ENCODE measurements around the gene GTPBP2. TPM values are rescaled to one million over a fixed set of nuclear protein-coding genes. Genes with fewer than 3 reads are reported as not detected.

GTPBP2 gene
- total and polyA plus RNA-seq, 4 donors = 26.2 to 62.9 (median 43.9) TPM

DNA sequence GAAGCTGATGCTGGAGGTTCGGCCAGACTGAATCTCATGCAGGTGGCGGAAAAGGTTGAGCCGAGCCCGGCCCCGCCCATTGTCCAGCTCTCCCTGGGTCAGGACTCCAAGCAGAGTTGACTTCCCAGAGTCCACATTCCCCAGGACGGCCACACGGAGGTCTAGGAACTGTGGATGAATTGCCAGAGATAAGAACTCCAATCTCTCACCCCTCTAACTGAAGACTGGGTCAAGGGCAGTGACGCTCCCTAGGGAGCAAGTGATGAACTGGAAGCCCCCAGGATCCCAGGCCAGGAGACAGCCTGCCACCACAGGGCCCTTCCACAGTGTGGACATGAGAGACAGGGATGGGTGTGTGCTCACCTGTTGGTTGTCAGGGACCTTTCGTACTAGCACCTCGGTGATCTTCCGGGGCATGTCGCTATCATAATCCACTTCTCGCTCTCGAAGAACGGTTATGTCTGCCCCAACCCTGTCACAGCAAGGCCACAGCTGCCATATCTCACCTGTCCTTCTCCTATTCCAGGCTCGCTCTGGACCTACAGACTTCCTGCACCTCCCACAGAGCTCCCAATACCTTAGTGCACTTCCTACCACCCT lies 3.6 kb downstream of the GTPBP2 start:
- no peak overlapping the region for H3K4me3 ChIP-seq (ENCODE audit: low read depth, low read length)
- peaks cover 59% of the 10 kb centered on the region for H3K36me3 ChIP-seq (ENCODE audit: control insufficient read depth, insufficient read depth, low read length)
- H3K27ac ChIP-seq (ENCODE audit: low read depth, low read length) = no peak overlapping the region
- no peaks in the 10 kb centered on the region for H3K27me3 ChIP-seq (ENCODE audit: control insufficient read depth, insufficient read depth, low read length)
- 98% methylated on average over 16 of the region's 16 CpGs for WGBS (ENCODE audit: insufficient coverage)
- H3K9me3 ChIP-seq (ENCODE audit: control insufficient read depth, insufficient read depth, low read length) = no peaks in the 10 kb centered on the region
- DNase-seq (ENCODE audit: low read depth in 4 of 6, low spot score in 6 of 6) = no peak
- H3K4me1 ChIP-seq (ENCODE audit: control insufficient read depth, insufficient read depth, low read length) = peaks cover 26% of the 10 kb centered on the region

DNA sequence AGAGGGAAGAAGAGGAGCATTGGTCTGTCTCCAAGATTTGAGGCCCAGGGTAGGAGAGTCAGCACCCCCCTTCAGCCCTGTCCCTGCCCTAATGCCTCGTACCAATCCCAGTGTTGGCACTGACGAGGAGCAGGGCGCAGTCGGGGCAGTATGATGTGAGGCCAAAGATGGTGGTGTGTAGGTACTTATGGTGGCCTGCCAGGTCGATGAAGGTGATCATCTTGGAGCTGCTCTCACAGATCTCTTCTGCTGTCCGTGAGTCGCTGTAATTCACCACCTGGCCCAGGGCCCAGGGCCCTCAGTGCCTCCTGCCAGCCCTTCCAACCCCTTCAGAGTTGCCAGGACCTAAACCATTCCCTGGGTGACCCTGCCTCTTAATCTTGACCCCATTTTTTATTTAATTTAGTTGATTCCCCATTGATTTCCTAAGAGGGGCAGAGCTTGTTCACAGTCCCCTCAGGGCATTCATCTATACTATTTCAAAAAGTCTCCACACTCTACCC lies 4.2 kb downstream of the GTPBP2 start:
- Histone ChIP-seq H3K36me3 (ENCODE audit: control insufficient read depth, insufficient read depth, low read length) (peaks cover 59% of the 10 kb centered on the region), H3K27ac (ENCODE audit: low read depth, low read length) (no peak overlapping the region), H3K4me1 (ENCODE audit: control insufficient read depth, insufficient read depth, low read length) (peaks cover 20% of the 10 kb centered on the region), H3K4me3 (ENCODE audit: low read depth, low read length) (no peak overlapping the region), H3K9me3 (ENCODE audit: control insufficient read depth, insufficient read depth, low read length) (no peaks in the 10 kb centered on the region), H3K27me3 (ENCODE audit: control insufficient read depth, insufficient read depth, low read length) (no peaks in the 10 kb centered on the region)
- 95% methylated on average over 5 of the region's 7 CpGs for WGBS (ENCODE audit: insufficient coverage)
- DNase-seq (ENCODE audit: low read depth in 4 of 6, low spot score in 6 of 6) = no peak

DNA sequence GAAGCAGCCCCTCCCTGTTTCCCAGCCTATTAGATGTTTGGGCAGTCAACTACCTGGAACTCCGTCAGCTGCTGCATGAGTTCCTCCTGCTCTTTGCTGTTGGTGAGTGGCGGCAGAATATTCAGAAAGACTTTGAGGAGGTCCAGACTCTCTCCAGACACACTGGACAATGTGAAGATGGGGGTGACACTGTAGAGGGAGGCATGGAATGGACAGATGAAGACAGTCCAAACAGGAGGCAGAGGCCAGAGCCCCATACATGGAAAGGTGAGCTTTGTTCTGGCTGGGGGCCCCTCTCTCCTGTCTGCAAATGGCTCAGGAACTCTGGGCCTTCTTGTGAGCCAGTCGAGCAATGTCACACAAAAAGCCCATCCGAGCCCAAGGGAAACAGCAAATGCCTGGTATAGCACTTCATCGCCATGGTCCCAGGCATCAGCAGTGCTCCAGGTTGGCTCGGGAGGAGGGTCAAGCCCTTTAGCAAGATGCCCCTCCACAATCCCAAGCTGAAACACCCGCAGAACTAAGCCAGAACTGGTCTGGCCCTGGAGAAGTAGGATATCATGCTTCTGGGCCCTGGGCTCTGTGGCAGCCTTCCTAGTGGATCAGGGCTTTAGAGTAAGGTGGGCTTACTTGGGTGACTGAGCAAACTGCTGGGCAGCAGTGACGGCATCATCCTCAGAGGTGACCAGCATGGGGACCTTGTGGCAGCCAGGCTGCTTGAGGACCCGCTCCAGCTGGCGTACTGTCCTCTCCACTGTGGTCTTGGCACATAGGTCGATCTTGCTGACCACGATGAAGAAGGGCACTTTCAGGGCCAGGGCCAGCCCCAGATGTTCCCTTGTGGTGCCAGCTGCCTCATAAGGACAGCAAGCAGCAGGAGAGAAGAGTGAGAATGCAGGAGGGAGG lies 4.9 kb downstream of the GTPBP2 start:
- H3K27ac ChIP-seq (ENCODE audit: low read depth, low read length) = no peak overlapping the region
- no peak for DNase-seq (ENCODE audit: low read depth in 4 of 6, low spot score in 6 of 6)
- H3K27me3 ChIP-seq (ENCODE audit: control insufficient read depth, insufficient read depth, low read length) = no peaks in the 10 kb centered on the region
- H3K4me3 ChIP-seq (ENCODE audit: low read depth, low read length) = no peak overlapping the region
- peaks cover 59% of the 10 kb centered on the region for H3K36me3 ChIP-seq (ENCODE audit: control insufficient read depth, insufficient read depth, low read length)
- no peaks in the 10 kb centered on the region for H3K9me3 ChIP-seq (ENCODE audit: control insufficient read depth, insufficient read depth, low read length)
- WGBS (ENCODE audit: insufficient coverage) = 88% methylated on average over 11 of the region's 12 CpGs
- H3K4me1 ChIP-seq (ENCODE audit: control insufficient read depth, insufficient read depth, low read length) = peaks cover 15% of the 10 kb centered on the region

DNA sequence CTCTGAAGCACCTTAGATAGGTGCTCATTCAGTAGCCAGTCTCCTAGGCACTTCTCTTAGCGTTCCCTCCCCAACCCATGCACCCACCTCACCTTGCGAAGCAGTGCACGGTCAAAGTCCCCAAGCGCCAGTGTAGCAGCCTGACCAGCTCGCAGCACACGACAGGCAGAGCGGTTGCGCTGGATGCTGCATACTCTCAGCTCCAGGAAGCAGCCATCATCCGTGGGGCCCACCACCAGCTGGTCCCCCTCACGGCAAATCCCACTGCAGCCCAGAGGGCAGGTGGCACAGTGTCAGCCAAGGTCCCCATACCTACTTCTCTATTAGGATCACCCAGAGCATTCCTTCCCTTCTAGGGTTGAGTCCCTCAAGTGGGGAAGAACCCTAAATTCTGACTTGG lies 6.5 kb downstream of the GTPBP2 start:
- peaks cover 68% of the 10 kb centered on the region for H3K36me3 ChIP-seq (ENCODE audit: control insufficient read depth, insufficient read depth, low read length)
- no peaks in the 10 kb centered on the region for H3K9me3 ChIP-seq (ENCODE audit: control insufficient read depth, insufficient read depth, low read length)
- DNase-seq (ENCODE audit: low read depth in 4 of 6, low spot score in 6 of 6) = no peak
- no peak overlapping the region for H3K4me3 ChIP-seq (ENCODE audit: low read depth, low read length)
- peaks cover 5% of the 10 kb centered on the region for H3K4me1 ChIP-seq (ENCODE audit: control insufficient read depth, insufficient read depth, low read length)
- WGBS (ENCODE audit: insufficient coverage) = 96% methylated on average over 10 of the region's 10 CpGs
- no peak overlapping the region for H3K27ac ChIP-seq (ENCODE audit: low read depth, low read length)
- no peaks in the 10 kb centered on the region for H3K27me3 ChIP-seq (ENCODE audit: control insufficient read depth, insufficient read depth, low read length)

DNA sequence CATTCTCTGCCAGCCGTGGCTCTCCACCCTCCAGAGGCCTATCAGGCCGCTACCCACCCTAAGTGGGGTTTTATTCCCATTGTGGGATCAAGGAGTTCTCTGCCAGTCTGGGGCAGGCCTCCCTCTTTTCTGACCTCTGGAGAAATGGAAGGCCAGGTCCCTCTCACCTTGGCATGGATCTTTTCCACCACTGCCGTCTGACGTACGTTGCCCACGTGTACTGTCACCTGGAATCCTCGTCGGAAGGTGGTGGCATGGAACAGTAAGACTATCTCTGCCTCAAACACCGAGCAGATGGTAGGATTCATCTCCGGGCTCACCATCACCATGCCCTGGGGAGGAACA lies 7.3 kb downstream of the GTPBP2 start:
- DNase-seq (ENCODE audit: low read depth in 4 of 6, low spot score in 6 of 6) = no peak
- Histone ChIP-seq H3K27me3 (ENCODE audit: control insufficient read depth, insufficient read depth, low read length) (no peaks in the 10 kb centered on the region), H3K4me3 (ENCODE audit: low read depth, low read length) (no peak overlapping the region), H3K9me3 (ENCODE audit: control insufficient read depth, insufficient read depth, low read length) (no peaks in the 10 kb centered on the region), H3K27ac (ENCODE audit: low read depth, low read length) (no peak overlapping the region), H3K4me1 (ENCODE audit: control insufficient read depth, insufficient read depth, low read length) (no peaks in the 10 kb centered on the region), H3K36me3 (ENCODE audit: control insufficient read depth, insufficient read depth, low read length) (peaks cover 71% of the 10 kb centered on the region)
- 96% methylated on average over 5 of the region's 10 CpGs for WGBS (ENCODE audit: insufficient coverage)

DNA sequence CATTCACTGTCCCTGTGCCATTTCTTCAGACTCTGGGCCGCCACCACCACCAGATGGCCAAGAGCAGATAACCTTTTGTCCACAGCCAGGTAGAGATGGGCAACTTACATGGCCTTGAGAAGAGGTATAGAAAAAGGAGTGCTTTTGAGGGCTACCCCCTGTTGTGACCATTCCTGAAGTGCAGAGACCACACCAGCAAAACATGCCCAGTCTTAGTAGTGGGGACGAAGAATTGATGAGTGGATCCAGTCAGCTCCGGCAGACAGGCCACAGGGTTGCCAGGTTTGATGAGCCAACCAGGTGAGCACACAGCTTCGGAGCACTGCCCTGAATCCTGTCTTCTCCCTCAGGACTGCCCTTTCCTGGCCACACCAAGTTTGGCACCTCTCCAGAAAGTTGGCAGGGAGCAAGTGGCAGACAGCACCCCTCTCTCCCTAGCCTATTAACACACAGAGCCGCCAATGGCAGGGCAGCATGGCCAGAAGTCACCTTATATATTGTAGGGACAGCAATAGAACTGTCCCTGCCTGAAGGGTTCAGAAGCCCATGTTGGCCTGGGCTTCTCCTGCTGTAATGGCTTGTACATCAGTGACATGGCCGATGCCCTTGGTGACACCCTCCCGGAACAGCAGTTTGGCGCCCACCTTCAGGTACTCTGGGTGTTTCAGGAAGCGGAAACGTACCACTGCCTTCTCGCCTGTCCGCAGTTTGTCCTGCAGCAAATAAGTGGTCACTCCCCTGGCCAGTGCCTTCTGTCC lies 7.8 kb downstream of the GTPBP2 start:
- Histone ChIP-seq H3K36me3 (ENCODE audit: control insufficient read depth, insufficient read depth, low read length) (peaks cover 71% of the 10 kb centered on the region), H3K27ac (ENCODE audit: low read depth, low read length) (no peak overlapping the region), H3K4me1 (ENCODE audit: control insufficient read depth, insufficient read depth, low read length) (no peaks in the 10 kb centered on the region), H3K4me3 (ENCODE audit: low read depth, low read length) (no peak overlapping the region), H3K9me3 (ENCODE audit: control insufficient read depth, insufficient read depth, low read length) (no peaks in the 10 kb centered on the region), H3K27me3 (ENCODE audit: control insufficient read depth, insufficient read depth, low read length) (no peaks in the 10 kb centered on the region)
- DNase-seq (ENCODE audit: low read depth in 4 of 6, low spot score in 6 of 6) = no peak
- WGBS (ENCODE audit: insufficient coverage) = 97% methylated on average over 10 of the region's 12 CpGs

DNA sequence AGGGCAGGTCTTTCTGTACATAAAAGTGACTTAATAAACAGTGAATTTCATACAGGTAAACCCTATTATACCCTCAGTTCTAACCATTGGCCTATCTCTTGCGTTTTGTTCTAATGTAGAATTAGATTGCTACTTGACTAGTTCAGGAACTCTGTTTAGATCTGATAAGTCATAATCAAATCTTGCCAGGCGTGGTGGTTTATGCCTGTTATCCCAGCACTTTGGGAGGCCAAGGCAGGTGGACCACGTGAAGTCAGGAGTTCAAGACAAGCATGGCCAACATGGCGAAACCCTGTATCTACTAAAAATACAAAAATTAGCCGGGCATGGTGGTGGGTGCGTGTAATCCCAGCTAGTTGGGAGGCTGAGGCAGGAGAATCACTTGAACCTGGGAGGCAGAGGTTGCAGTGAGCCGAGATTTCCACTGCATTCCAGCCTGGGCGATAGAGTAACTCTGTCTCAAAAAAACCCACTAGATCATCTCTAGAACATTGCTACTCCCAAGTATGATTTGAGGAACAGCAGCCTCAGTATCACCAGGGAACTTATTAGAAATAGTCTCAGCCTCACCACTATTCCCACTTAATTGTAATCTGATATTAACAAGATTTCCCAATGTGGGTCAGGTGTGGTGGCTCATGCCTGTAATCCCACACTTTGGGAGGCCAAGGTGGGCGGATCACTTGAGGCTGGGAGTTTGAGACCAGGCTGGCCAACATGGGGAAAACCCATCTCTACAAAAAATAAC lies 12.2 kb downstream of the GTPBP2 start:
- H3K4me3 ChIP-seq (ENCODE audit: low read depth, low read length) = no peak overlapping the region

DNA sequence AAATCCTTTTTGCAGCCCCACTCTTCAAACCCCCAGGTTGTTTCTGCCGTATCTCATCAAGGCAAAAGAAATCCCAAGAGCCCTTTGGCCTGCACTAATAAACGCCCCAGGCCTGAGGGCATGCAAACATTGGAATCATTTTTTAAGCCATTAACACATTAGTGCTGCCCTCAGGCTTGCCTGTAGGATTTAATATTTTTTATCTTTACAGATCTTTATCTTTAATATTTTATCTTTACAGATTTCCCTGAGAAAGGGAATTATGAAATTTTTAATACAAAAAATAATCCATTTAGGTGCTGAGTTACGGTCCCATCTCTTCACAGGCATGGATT lies 14.7 kb downstream of the GTPBP2 start:
- Histone ChIP-seq H3K4me1 (ENCODE audit: control insufficient read depth, insufficient read depth, low read length) (no peaks in the 10 kb centered on the region), H3K4me3 (ENCODE audit: low read depth, low read length) (no peak overlapping the region), H3K36me3 (ENCODE audit: control insufficient read depth, insufficient read depth, low read length) (peaks cover 42% of the 10 kb centered on the region), H3K9me3 (ENCODE audit: control insufficient read depth, insufficient read depth, low read length) (no peaks in the 10 kb centered on the region), H3K27ac (ENCODE audit: low read depth, low read length) (no peak overlapping the region), H3K27me3 (ENCODE audit: control insufficient read depth, insufficient read depth, low read length) (no peaks in the 10 kb centered on the region)
- 86% methylated on average over 1 of the region's 3 CpGs for WGBS (ENCODE audit: insufficient coverage)
- DNase-seq (ENCODE audit: low read depth in 4 of 6, low spot score in 6 of 6) = no peak

More for the DNA sequence above, 12.2 kb downstream of the GTPBP2 start:
- H3K9me3 ChIP-seq (ENCODE audit: control insufficient read depth, insufficient read depth, low read length) = no peaks in the 10 kb centered on the region
- WGBS (ENCODE audit: insufficient coverage) = 97% methylated on average over 3 of the region's 9 CpGs
- DNase-seq (ENCODE audit: low read depth in 4 of 6, low spot score in 6 of 6) = no peak
- H3K27ac ChIP-seq (ENCODE audit: low read depth, low read length) = no peak overlapping the region
- no peaks in the 10 kb centered on the region for H3K27me3 ChIP-seq (ENCODE audit: control insufficient read depth, insufficient read depth, low read length)
- H3K4me1 ChIP-seq (ENCODE audit: control insufficient read depth, insufficient read depth, low read length) = no peaks in the 10 kb centered on the region
- H3K36me3 ChIP-seq (ENCODE audit: control insufficient read depth, insufficient read depth, low read length) = peaks cover 51% of the 10 kb centered on the region

DNA sequence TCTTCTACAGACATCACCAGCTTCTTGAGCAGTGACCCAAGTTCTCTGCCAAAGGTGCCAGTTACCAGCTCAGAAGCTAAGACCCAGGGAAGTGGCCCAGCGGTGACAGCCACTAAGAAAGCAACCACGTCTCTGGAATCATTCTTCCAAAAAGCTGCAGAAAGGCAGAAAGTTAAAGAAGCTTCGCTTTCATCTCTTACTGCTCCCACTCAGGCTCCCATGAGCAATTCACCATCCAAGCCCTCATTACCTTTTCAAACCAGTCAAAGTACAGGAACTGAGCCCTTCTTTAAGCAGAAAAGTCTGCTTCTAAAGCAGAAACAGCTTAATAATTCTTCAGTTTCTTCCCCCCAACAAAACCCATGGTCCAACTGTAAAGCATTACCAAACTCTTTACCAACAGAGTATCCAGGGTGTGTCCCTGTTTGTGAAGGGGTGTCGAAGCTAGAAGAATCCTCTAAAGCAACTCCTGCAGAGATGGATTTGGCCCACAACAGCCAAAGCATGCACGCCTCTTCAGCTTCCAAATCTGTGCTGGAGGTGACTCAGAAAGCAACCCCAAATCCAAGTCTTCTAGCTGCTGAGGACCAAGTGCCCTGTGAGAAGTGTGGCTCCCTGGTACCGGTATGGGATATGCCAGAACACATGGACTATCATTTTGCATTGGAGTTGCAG lies 15.2 kb downstream of the GTPBP2 start:
- no peaks in the 10 kb centered on the region for H3K9me3 ChIP-seq (ENCODE audit: control insufficient read depth, insufficient read depth, low read length)
- H3K4me3 ChIP-seq (ENCODE audit: low read depth, low read length) = no peak overlapping the region
- no peaks in the 10 kb centered on the region for H3K27me3 ChIP-seq (ENCODE audit: control insufficient read depth, insufficient read depth, low read length)
- 96% methylated on average over 5 of the region's 6 CpGs for WGBS (ENCODE audit: insufficient coverage)
- no peaks in the 10 kb centered on the region for H3K4me1 ChIP-seq (ENCODE audit: control insufficient read depth, insufficient read depth, low read length)
- H3K36me3 ChIP-seq (ENCODE audit: control insufficient read depth, insufficient read depth, low read length) = peaks cover 39% of the 10 kb centered on the region
- no peak overlapping the region for H3K27ac ChIP-seq (ENCODE audit: low read depth, low read length)
- DNase-seq (ENCODE audit: low read depth in 4 of 6, low spot score in 6 of 6) = no peak

Measured in spinal cord (tissue), 10 donors.